Activated T-cell treated with anti-CD3 and anti-CD28 coated beads, Interleukin-2, amount 50 U/mL, for 72 hours (primary cell): ENCODE measurements around the gene CPB2. TPM values are rescaled to one million over a fixed set of nuclear protein-coding genes. Genes with fewer than 3 reads are reported as not detected.

Source experiments
- ATAC-seq, 2 donors: fragments of 150-1000 bp; cut with Tn5 transposase; replicated peaks in 1 of 2; 2 replicates each; pipeline ENCODE4 v1.10.0; 2021; ENCODE audit warnings: moderate library complexity in 2 of 2, mild to moderate bottlenecking in 1 of 2
- DNase-seq, 2 donors: peaks; one replicate each; pipeline ENCODE4 v3.0.0; 2021 to 2022; ENCODE audit warnings: mixed read lengths in 1 of 2
- H3K27ac Mint-ChIP-seq: one replicate; pipeline ENCODE4 v1.8.0; 2022; ENCODE audit warnings: mild to moderate bottlenecking, moderate library complexity, mixed read lengths
- H3K27me3 Mint-ChIP-seq: one replicate; pipeline ENCODE4 v1.8.0; 2022; ENCODE audit warnings: low read depth, mixed read lengths
- H3K36me3 Mint-ChIP-seq, 2 donors: one replicate each; pipeline ENCODE4 v1.8.0; 2022; ENCODE audit warnings: mixed read lengths in 2 of 2, mild to moderate bottlenecking in 1 of 2; ENCODE audit not compliant: insufficient read depth in 2 of 2
- H3K4me1 Mint-ChIP-seq: one replicate; pipeline ENCODE4 v1.8.0; 2022; ENCODE audit warnings: low read depth, mixed read lengths
- H3K4me3 Mint-ChIP-seq, 2 donors: one replicate each; pipeline ENCODE4 v1.8.0; 2022; ENCODE audit warnings: mild to moderate bottlenecking in 2 of 2, mixed read lengths in 2 of 2, moderate library complexity in 2 of 2
- H3K9me3 Mint-ChIP-seq, 2 donors: one replicate each; pipeline ENCODE4 v1.8.0; 2022; ENCODE audit warnings: mixed read lengths in 2 of 2
- total RNA-seq, 2 donors: library from RNA; stranded (reverse); gene quantifications; one replicate each; pipeline ENCODE4 v1.2.3, GENCODE V29; 2022

CPB2 gene
- total RNA-seq, 2 donors from 2014 or later, result not detected

- Mint-ChIP-seq H3K4me1 (no peaks in the 10 kb centered on the region), H3K4me3 (no peak overlapping the region), H3K36me3 (peaks cover 0 to 5% of the 10 kb centered on the region in 2 donors), H3K27me3 (no peaks in the 10 kb centered on the region), H3K27ac (no peak overlapping the region), H3K9me3 (no peaks in the 10 kb centered on the region)
- DNase-seq, result no peak
- ATAC-seq, result no peak
Observed at GRCh38 chr13:46022481-46022880, 82.4 kb downstream of the CPB2 start.

DNA sequence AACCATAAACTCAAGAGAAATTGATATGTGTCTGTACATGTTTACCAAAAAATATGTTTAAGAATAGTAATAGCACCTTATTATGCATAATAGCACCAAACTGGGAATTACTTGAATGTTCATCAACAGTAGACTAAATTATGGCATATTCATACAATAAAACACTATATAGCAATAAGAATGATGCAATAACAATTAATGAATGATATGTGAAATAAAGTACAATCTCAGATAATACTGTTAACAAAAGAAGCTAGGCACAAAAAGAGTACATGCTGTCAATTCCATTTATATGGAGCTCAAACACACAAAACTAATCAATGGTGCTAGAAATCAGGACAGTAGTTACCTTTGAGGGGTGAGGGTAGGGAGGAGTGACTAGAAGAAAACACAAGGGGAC lies 88.6 kb downstream of the CPB2 start:
- Mint-ChIP-seq H3K4me3 (no peak overlapping the region), H3K36me3 (peaks cover 0 to 14% of the 10 kb centered on the region in 2 donors), H3K4me1 (peaks cover 13% of the 10 kb centered on the region), H3K27me3 (no peaks in the 10 kb centered on the region), H3K27ac (peak overlapping the region; percentile 8), H3K9me3 (no peaks in the 10 kb centered on the region)
- no peak for DNase-seq
- ATAC-seq, result no peak

- H3K36me3 Mint-ChIP-seq, result peaks cover 0 to 15% of the 10 kb centered on the region in 2 donors
- ATAC-seq (no peak), DNase-seq (no peak)
- H3K27ac Mint-ChIP-seq, result no peak overlapping the region
- H3K4me1 Mint-ChIP-seq, result peaks cover 13% of the 10 kb centered on the region
- no peak overlapping the region for H3K4me3 Mint-ChIP-seq
- no peaks in the 10 kb centered on the region for H3K9me3 Mint-ChIP-seq
- H3K27me3 Mint-ChIP-seq, result no peaks in the 10 kb centered on the region
Observed at GRCh38 chr13:46015366-46015765, 89.5 kb downstream of the CPB2 start.

DNA sequence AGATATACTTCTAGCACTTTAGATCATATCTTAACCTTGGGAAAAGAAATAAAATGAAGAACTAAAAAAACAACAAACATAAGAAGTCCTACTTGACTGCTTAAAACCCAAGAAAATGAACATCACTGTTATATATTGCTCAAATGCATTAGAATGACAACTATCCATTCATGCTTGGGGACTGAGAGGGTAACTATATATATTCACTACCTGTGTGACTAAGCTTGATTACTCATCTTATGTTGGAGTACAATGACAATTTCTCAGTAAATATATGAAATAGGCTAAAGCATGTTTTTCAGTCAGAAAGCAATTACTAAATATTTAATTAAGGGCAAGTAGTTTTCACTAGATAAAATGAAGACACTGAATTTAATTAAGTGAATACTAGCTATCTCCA lies 92.4 kb downstream of the CPB2 start:
- H3K36me3 Mint-ChIP-seq, result peaks cover 0 to 15% of the 10 kb centered on the region in 2 donors
- ATAC-seq (peak; percentile 44 to 70), DNase-seq (no peak)
- no peak overlapping the region for H3K4me3 Mint-ChIP-seq
- H3K27ac Mint-ChIP-seq, result peak overlapping the region; percentile 31
- H3K27me3 Mint-ChIP-seq, result no peaks in the 10 kb centered on the region
- peaks cover 13% of the 10 kb centered on the region for H3K4me1 Mint-ChIP-seq
- H3K9me3 Mint-ChIP-seq, result no peaks in the 10 kb centered on the region

GRCh38 chr13:46010148-46010547 lies 94.7 kb downstream of the CPB2 start:
- Mint-ChIP-seq H3K36me3 (peaks cover 0 to 16% of the 10 kb centered on the region in 2 donors), H3K27me3 (no peaks in the 10 kb centered on the region), H3K4me1 (peaks cover 13% of the 10 kb centered on the region), H3K9me3 (no peaks in the 10 kb centered on the region), H3K27ac (no peak overlapping the region), H3K4me3 (no peak overlapping the region)
- ATAC-seq (no peak), DNase-seq (no peak)

DNA sequence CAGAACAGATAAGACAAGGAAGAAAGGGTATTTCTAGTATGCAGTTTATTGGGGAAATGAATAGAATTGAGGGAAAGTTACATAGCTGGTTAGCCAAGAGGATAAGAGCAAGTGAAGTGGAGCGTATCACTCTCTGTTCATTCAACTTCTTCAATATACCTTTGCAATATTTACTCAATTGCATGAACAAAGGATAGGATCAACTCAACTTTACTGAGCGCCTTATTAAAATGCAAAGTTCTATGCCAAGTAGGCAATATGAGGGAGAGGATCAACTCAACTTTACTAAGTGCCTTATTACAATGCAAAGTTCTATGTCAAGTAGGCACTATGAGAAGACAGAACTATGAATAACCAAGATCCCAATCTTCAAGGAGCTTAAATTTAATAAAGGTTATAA lies 96.2 kb downstream of the CPB2 start:
- Mint-ChIP-seq H3K4me1 (peaks cover 13% of the 10 kb centered on the region), H3K36me3 (peaks cover 0 to 19% of the 10 kb centered on the region in 2 donors), H3K27me3 (no peaks in the 10 kb centered on the region), H3K9me3 (no peaks in the 10 kb centered on the region), H3K27ac (no peak overlapping the region), H3K4me3 (no peak overlapping the region)
- ATAC-seq (no peak), DNase-seq (no peak)

DNA sequence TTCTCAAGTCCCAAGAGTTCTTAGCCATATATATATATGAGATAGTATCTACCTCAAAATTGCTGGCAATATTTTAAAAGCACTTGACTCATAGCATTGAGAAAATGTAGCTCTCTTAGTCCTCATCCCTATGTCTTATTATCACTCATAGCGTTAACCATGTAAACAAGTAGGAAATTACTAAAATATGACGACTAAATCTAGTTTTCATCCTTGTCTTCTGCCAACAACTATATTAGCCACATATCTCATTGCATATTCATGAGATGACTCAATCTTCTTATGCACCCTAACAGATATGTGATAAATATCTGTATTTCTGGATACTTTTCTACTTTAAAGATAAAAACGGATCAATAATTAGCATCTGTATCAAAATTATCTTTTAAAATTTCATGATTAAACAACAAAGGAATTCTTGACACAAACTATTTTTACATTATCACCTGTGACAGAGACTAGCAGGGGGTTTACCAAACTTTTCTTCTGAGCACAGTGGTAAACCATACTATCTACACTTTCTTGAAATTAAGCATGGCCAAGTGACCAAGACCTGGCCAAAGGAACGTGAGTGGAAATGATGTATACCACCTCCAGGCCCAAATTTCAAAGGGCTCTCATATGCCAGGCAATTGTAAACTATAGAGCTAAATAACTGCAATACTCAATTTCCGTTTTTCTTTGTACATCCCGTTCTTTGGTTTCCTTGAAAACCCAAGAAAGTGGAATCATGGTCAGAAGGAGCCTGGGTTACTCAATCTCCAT lies 98.0 kb downstream of the CPB2 start:
- Mint-ChIP-seq H3K4me1 (peaks cover under 1% of the 10 kb centered on the region), H3K36me3 (peaks cover 1 to 25% of the 10 kb centered on the region in 2 donors), H3K27me3 (no peaks in the 10 kb centered on the region), H3K9me3 (no peaks in the 10 kb centered on the region), H3K27ac (no peak overlapping the region), H3K4me3 (no peak overlapping the region)
- no peak for DNase-seq
- ATAC-seq, result peak in 1 of 2 donors; percentile 32

- H3K9me3 Mint-ChIP-seq, result no peaks in the 10 kb centered on the region
- DNase-seq (no peak), ATAC-seq (no peak)
- H3K27ac Mint-ChIP-seq, result no peak overlapping the region
- no peaks in the 10 kb centered on the region for H3K4me1 Mint-ChIP-seq
- H3K36me3 Mint-ChIP-seq, result peaks cover 8 to 34% of the 10 kb centered on the region in 2 donors
- H3K4me3 Mint-ChIP-seq, result no peak overlapping the region
- no peaks in the 10 kb centered on the region for H3K27me3 Mint-ChIP-seq
Observed at GRCh38 chr13:46004491-46004890, 100.3 kb downstream of the CPB2 start.

Other genes with a start within 250 kb of the CPB2 start
- gene ZC3H13, start 52.3 kb downstream of the CPB2 start, total RNA-seq, result 10 to 100 TPM; 39.6 to 48.3 TPM
- gene LCP1, start 77.1 kb upstream of the CPB2 start, total RNA-seq, result 100 to 1,000 TPM; 834 to 955 TPM
- 1 to 10 TPM; 1.0 to 2.5 TPM for gene LRRC63, start 106.9 kb upstream of the CPB2 start, total RNA-seq